ENCODE data around the gene KRTAP5-8.
"Not testable (repeated sequence)": the region's sequence is repeated elsewhere in the genome, so short reads cannot be mapped to it uniquely, and the experiment has no call there.

The KRTAP5-8 gene

GRCh38 chr11:71544525-71545214 is 6.8 kb downstream of the KRTAP5-8 start:
- no peak for DNase-seq

DNA sequence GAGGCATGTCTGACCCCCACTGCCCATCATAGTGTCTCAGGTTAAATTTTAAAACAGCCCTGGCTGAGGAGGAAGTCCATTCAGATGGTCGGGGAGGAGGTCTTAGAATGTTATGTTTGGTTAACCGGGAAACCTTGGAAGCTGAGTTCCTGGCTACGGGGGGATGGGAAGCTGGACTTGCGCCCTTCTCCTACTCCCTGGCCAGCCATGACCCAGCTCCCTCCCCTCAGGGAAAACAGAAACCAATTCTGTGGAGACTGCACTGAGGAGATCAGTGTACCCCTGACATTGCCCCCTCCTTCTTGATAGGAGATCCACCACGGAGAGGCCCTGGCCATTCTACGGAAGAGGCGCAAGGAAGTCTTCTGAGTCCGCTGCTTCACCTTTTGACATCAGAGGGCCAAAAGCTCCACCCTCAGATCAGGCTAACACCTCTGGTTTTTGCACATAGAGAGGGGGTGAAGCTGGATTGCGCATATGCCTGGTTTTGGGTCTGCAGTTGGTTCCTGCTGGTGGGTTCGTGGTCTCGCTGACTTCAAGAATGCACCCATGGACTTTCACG is 7.7 kb downstream of the KRTAP5-8 start:
- no peak for DNase-seq

- no peak for DNase-seq
Observed at GRCh38 chr11:71548120-71548519, 10.3 kb downstream of the KRTAP5-8 start, which contains the start of gene KRTAP5-9. KRTAP5-9 (plus strand) TSS chr11:71548420; CDS start chr11:71548658, 238 bp downstream.

DNA sequence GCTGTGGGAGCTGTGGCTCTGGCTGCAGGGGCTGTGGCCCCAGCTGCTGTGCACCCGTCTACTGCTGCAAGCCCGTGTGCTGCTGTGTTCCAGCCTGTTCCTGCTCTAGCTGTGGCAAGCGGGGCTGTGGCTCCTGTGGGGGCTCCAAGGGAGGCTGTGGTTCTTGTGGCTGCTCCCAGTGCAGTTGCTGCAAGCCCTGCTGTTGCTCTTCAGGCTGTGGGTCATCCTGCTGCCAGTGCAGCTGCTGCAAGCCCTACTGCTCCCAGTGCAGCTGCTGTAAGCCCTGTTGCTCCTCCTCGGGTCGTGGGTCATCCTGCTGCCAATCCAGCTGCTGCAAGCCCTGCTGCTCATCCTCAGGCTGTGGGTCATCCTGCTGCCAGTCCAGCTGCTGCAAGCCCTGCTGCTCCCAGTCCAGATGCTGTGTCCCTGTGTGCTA is 10.9 kb downstream of the KRTAP5-8 start:
- DNase-seq, result no peak

DNA sequence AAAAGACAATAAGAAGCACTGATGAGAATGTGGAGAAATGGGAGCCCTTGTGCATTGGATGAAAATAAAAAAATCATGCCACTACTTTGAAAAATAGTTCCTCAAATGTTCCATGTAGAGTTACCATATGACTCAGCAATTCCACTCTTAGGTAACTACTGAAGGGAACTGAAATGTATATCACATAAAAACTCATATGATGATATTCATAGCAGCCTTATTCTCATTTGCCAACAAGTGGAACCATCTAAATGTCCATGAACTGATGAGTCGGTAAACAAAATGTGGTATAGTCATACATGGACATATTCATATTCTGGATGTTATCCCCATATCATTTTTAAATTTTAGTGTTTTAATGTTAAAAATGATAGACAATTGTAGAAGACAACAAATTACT is 13.9 kb downstream of the KRTAP5-8 start:
- DNase-seq, result peak; percentile 73

GRCh38 chr11:71554996-71555395 is 17.2 kb downstream of the KRTAP5-8 start:
- DNase-seq, result no peak

- no peak for DNase-seq
Observed at GRCh38 chr11:71555508-71555907, 17.7 kb downstream of the KRTAP5-8 start.

DNA sequence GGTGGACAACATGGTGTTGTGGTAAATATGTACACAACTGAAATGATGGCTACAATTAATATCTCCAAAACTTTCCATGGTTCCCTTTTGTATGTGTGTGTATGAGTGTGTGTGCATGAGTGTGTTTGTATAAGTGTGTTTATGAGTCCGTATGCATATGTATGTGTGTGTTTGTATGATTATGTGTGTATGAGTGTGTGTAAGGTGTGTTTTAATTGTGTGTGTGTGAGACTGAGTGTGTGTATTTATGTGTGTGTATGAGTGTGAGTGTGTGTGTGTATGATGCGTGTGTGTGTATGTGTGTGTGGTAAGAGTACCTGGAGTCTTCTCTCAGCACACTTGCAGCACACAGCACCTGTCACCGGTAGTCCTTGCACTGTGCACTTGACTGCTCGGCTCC is 18.2 kb downstream of the KRTAP5-8 start:
- DNase-seq, result no peak

GRCh38 chr11:71557257-71557656 is 19.4 kb downstream of the KRTAP5-8 start:
- no peak for DNase-seq

- no peak for DNase-seq
Observed at GRCh38 chr11:71558996-71559395, 21.2 kb downstream of the KRTAP5-8 start.

DNA sequence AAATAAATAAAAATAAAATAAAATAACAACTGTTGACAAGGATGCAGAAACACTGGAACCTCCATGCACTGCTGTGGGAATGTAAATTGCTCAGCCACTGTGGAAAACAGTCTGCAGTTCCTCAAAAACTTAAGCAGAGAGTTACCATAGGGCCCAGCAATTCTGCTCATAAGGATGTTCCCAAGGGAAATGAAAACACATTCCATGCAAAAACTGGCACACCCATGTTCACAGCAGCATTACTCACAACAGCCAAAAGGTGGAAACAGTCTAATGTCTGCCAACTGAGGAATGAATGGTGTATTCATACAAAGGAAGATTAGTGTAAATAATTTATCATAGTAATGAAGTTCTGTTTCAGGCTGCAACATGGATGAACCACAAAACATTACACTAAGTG is 24.3 kb downstream of the KRTAP5-8 start:
- no peak for DNase-seq

- peak; percentile 77 for DNase-seq
Observed at GRCh38 chr11:71563406-71563805, 25.6 kb downstream of the KRTAP5-8 start.

DNA sequence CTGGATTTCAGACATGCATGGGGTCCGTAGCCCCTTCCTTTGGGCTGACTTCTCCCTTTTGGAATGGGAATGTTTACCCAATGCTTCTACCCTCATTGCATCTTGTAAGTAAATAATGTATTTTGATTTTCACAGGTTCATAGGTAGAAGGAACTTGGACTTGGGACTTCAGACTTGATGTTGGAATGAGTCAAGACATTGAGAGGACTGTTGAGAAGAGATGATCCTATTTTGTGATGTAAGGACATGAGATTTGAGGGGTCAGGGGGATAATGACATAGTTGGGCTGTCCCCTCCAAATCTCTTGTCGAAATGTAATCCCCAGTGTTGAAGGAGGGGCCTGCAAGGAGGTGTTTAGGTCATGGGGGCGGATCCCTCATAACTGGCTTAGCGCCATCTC is 26.6 kb downstream of the KRTAP5-8 start:
- no peak for DNase-seq

- no peak for DNase-seq
Observed at GRCh38 chr11:71565263-71565662, 27.4 kb downstream of the KRTAP5-8 start, which contains the start of gene KRTAP5-10. KRTAP5-10 (plus strand) TSS chr11:71565563; CDS start chr11:71565588, 25 bp downstream.

DNA sequence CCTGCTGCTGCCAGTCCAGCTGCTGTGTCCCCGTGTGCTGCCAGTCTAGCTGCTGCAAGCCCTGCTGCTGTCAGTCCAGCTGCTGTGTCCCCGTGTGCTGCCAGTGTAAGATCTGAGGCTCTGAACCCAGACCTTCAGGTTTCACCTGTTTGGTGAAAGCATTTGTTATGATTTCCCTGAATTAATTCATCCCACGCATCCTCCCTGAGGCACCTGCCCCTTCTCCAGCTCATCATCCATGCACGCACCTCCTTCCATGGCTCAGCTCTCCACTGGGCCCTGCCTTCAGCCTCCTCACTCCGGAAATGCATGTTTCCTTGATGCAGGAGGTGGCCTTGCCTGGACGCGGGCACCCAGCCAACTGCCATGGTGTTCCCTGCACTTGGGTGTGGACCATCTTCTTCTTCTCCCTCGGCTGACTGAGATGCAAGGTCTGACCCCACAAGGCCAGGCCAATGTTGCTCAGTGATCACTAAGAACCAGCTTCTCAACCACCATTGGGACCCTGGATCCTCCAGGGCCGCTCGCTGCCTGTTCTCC is 28.3 kb downstream of the KRTAP5-8 start:
- DNase-seq, result no peak

DNA sequence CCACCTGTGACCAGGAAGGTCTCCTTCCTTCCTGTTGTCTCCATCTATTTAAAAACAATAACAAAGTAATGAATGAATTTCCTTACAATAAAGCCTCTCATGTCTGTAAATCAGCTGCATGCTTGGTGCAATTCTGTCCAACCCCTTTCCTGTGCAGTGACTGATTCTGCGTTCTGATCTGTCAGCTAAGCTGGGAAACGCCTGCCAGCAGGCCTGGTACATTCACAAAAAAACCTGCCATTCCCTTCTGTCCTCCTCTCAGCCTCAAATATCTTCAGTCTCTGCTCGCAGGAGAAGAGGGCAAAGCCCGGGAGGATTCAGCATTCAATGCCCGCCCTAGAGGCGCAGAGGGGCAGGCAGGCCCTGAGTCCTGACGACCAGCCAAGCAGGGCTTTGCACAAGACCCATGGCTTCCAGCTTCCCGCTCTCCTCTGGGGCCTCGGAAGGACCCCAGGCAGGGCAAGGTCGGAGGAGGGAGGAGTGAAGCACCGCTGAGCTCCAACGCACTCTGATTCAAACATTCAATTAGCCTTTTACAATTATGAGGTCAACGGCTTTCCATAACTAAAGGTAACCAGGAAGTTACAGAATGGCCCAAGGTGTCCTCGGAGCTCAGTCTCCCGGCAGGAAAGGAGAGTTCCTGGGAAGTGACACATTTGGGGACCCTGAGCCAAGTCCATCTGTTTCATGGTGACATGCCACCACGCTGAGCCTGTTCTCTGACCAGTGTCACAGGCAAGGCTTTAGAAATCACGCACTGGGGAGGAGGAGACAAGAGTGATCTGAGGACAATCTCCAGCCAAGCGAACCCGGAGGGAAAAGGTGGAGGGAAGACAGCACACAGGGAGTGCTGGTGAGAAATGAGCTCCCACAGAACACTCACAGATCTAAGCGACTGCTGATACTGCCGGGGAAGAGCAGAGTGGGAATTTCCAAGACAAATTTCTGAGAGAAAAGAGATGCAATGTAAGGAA is 29.1 kb downstream of the KRTAP5-8 start:
- not testable (repeated sequence) for DNase-seq

DNA sequence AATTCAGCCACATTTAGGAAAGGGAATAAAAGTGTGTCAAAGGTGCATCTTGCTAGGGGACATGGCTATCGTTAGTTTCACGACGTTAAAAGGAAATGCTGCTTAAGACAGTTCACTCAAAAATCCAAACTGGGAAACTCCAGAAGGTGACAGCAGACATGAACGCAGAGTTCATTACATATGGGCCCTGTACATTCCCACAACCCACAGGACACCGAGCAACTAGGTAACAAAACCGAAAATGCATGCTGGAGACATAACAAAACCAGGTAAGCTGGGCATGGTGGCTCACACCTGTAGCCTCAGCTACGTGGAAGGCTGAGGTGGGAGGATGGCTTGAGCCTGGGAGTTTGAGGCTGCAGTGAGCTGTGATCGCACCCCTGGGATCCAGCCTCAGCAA is 29.8 kb downstream of the KRTAP5-8 start:
- not testable (repeated sequence) for DNase-seq

- DNase-seq, result no peak
Observed at GRCh38 chr11:71568704-71569349, 31.0 kb downstream of the KRTAP5-8 start.

GRCh38 chr11:71571101-71571850 is 33.5 kb downstream of the KRTAP5-8 start:
- not testable (repeated sequence) for DNase-seq

GRCh38 chr11:71572811-71573210 is 35.0 kb downstream of the KRTAP5-8 start:
- no peak for DNase-seq

GRCh38 chr11:71574418-71574817 is 36.6 kb downstream of the KRTAP5-8 start:
- no peak for DNase-seq

Measured in suppressor macrophage treated with lipopolysaccharide for 4 hours (primary cell).